GM12878 (cell line): ENCODE results near the gene RAD51B. TPM values are rescaled to one million over a fixed set of nuclear protein-coding genes. Genes with fewer than 3 reads are reported as not detected.

ENCODE experiments used
- ATAC-seq: fragments of 200-7000 bp; cut with Tn5 transposase; 3 replicates; pipeline ENCODE4 v1.9.1; 2020; ENCODE audit warnings: mild to moderate bottlenecking, moderate library complexity
- BruUV-seq: library from RNA; stranded (reverse); fragments of 400-500 nt; replicated peaks from 2 replicates; lab custom pipeline; 2021; lab: Mats Ljungman, UMichigan
- CTCF ChIA-PET: fragments of 300-600 bp; sonication (Branson Sonifier 250); formaldehyde crosslinking; extraction: SDS; loops from one replicate; lab custom pipeline; 2021; ENCODE audit warnings: inconsistent platforms; lab: Yijun Ruan, JAX
- POLR2A ChIA-PET: fragments of 350-600 bp; formaldehyde crosslinking; extraction: SDS; loops from one replicate; lab custom pipeline; 2021; ENCODE audit warnings: inconsistent platforms; lab: Charles Lee
- RAD21 ChIA-PET: fragments of 300-600 bp; sonication (Branson Sonifier 250); formaldehyde crosslinking; loops from one replicate; lab custom pipeline; 2023; ENCODE audit warnings: antibody characterized with exemption; ENCODE audit not compliant: unreplicated experiment; lab: Charles Lee
- SMC1A ChIA-PET: fragments of 300-600 bp; sonication (Branson Sonifier 250); formaldehyde crosslinking; loops from one replicate; lab custom pipeline; 2023; ENCODE audit not compliant: unreplicated experiment, uncharacterized antibody; lab: Charles Lee
- DNase-seq: peaks from one replicate; pipeline ENCODE4 v3.0.0-alpha.2; 2011; ENCODE audit warnings: low read depth, low spot score
- FAIRE-seq: peaks from 3 replicates; lab custom pipeline; 2011; peaks lifted over from hg19 to GRCh38; lab: Jason Lieb, UNC
- H2AFZ ChIP-seq: 2 replicates; pipeline ENCODE4 v1.6.0; 2011; ENCODE audit warnings: low read depth, low read length, control low read depth; ENCODE audit not compliant: control insufficient read depth
- H3K27ac ChIP-seq: 2 replicates; pipeline ENCODE4 v1.5.1; 2011; ENCODE audit warnings: control low read depth; ENCODE audit not compliant: control insufficient read depth, insufficient read depth
- H3K27me3 ChIP-seq, 2 experiments: replicated peaks in 1 of 2; 2 replicates each; pipeline versions ENCODE4 v1.6.0 to v1.6.1; 2011; ENCODE audit warnings: low read length in 1 of 2; ENCODE audit not compliant: control insufficient read depth in 2 of 2, insufficient read depth in 2 of 2
- H3K36me3 ChIP-seq, 2 experiments: 2 replicates each; pipeline ENCODE4 v1.5.1; 2011; ENCODE audit warnings: low read length in 1 of 2; ENCODE audit not compliant: control insufficient read depth in 2 of 2, insufficient read depth in 2 of 2
- H3K4me1 ChIP-seq: 2 replicates; pipeline ENCODE4 v1.6.1; 2011; ENCODE audit warnings: mild to moderate bottlenecking, low read length, moderate library complexity, mixed read lengths; ENCODE audit not compliant: control insufficient read depth, insufficient read depth
- H3K4me2 ChIP-seq: 2 replicates; pipeline ENCODE4 v1.6.0; 2011; ENCODE audit warnings: control low read depth; ENCODE audit not compliant: control insufficient read depth, insufficient read depth
- H3K4me3 ChIP-seq: fragments of 200-600 bp; sonication (generic); 2 replicates; pipeline ENCODE4 v1.5.1; 2016
- H3K79me2 ChIP-seq: 2 replicates; pipeline ENCODE4 v1.6.0; 2011; ENCODE audit warnings: low read length; ENCODE audit not compliant: control insufficient read depth, insufficient read depth
- H3K9ac ChIP-seq: 2 replicates; pipeline ENCODE4 v1.8.0; 2011; ENCODE audit warnings: low read length, control low read depth, mixed read lengths; ENCODE audit not compliant: control insufficient read depth, insufficient read depth
- H3K9me3 ChIP-seq: replicated peaks from 3 replicates; pipeline ENCODE4 v1.5.1; 2011; ENCODE audit warnings: mild to moderate bottlenecking, low read length; ENCODE audit not compliant: control insufficient read depth, insufficient read depth
- H4K20me1 ChIP-seq: 2 replicates; pipeline ENCODE4 v1.6.0; 2011; ENCODE audit not compliant: control insufficient read depth, insufficient read depth
- ESRRA ChIP-seq: IDR thresholded peaks from 2 replicates; pipeline ENCODE4 v1.6.1; 2012; ENCODE audit warnings: mild to moderate bottlenecking, low read length, improper control_type of control experiment
- NFIC ChIP-seq: IDR thresholded peaks from 2 replicates; pipeline ENCODE4 v1.6.1; 2012; ENCODE audit warnings: low read depth, mild to moderate bottlenecking, inconsistent platforms, low read length, moderate library complexity
- PBX3 ChIP-seq: IDR thresholded peaks from 2 replicates; pipeline ENCODE4 v1.6.1; 2011; ENCODE audit warnings: mild to moderate bottlenecking, low read depth, low read length, moderate library complexity; ENCODE audit not compliant: insufficient replicate concordance
- RAD21 ChIP-seq: IDR thresholded peaks from 2 replicates; pipeline ENCODE4 v1.6.1; 2011; ENCODE audit warnings: mild to moderate bottlenecking, low read depth, low read length, moderate library complexity; ENCODE audit not compliant: insufficient read depth
- SP1 ChIP-seq: IDR thresholded peaks from one replicate; pipeline ENCODE4 v1.6.1; 2011; ENCODE audit warnings: low read depth, low read length
- ZSCAN29 ChIP-seq: fragments of 450-650 bp; IDR thresholded peaks from 2 replicates; pipeline ENCODE4 v1.6.1; 2017; ENCODE audit warnings: mild to moderate bottlenecking, moderate library complexity
- WGBS: methylation state at CpG from one replicate; pipeline ENCODE4 v1.1.6; 2016; ENCODE audit warnings: low lambda C conversion rate; ENCODE audit not compliant: insufficient replicate concordance, insufficient coverage; ENCODE audit errors: missing lambda C conversion rate; 5-methylcytosine and 5-hydroxymethylcytosine counted together
- in situ Hi-C: fragments of 300-500 bp; cut with MboI; formaldehyde crosslinking; loops from 9 replicates; pipeline ENCODE4 v1.14.3; 2018; ENCODE audit warnings: mixed read lengths
- intact Hi-C: fragments of 100-400 bp; cut with micrococcal nuclease; formaldehyde crosslinking; loops from one replicate; pipeline ENCODE4 v1.14.2; 2022; ENCODE audit not compliant: unreplicated experiment
- polyA plus RNA-seq, 11 experiments: library from polyadenylated mRNA; depleted of rRNA in 4 of 11; unstranded in 6 of 11; stranded (reverse) in 5 of 11; fragments of >200 nt; fragmentation: Nextera tagmentation in 4 of 11; fragmentation: Illumina TruSeq in 1 of 11; extraction: Ambion mirVana in 4 of 11; extraction: Trizol in 1 of 11; gene quantifications; 1 replicate in 1 of 11; 2 replicates in 10 of 11; pipeline versions ENCODE4 v1.2.1 to v1.2.3, GENCODE V29; 2011 to 2016; ENCODE audit warnings: inconsistent platforms in 2 of 11, missing spikeins in 2 of 11, low read depth in 1 of 11
- total RNA-seq, 4 experiments: library from RNA; depleted of rRNA in 3 of 4; stranded (reverse); fragments of >200 nt in 3 of 4; fragmentation: Illumina TruSeq in 1 of 4; extraction: Trizol in 1 of 4; gene quantifications; 2 replicates each; pipeline versions ENCODE4 v1.2.1 to v1.2.3, GENCODE V29; 2013 to 2021
- TF ChIP-seq, protein P1 (sequence below): fragments of 150-350 bp; IDR thresholded peaks from 2 replicates; pipeline ENCODE4 v1.6.1; 2016; ENCODE audit warnings: low read depth, low read length

Gene RAD51B
- total and polyA plus RNA-seq, 10 of the 15 experiments (the other 5 are each of a cell fraction or from before 2014, with no cell fraction given): 9.8 to 26.8 (median 21.3) TPM

DNA sequence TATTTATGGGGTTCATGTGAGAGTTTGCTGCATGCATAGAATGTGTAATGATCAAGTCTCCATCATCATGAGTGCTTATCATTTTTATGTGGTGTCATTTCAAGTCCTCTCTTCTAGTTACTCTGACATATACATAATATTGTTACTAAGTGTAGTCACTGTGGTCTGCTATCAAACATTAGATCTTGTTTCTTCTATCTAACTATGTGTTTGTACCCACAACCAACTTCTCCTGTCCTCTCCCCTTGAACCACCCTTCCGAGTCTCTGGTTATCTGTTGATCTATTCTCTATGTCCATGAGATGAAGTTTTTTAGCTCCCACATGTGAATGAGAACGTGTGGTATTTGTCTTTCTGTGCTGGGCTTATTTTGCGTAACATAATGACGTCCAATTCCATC, 107.7 kb downstream of the RAD51B start:
- no peaks in the 10 kb centered on the region for H3K36me3 ChIP-seq
- CTCF ChIA-PET: interaction anchor here (1.3 to 1.6 kb wide), 2 partner anchors 17 to 89 kb away, joined by 3 read pairs; no protein-coding TSS in a partner anchor
- ATAC-seq (no peak), DNase-seq (no peak), FAIRE-seq (no peak)
- no TSS peak for BruUV-seq
- H4K20me1 ChIP-seq: no peaks in the 10 kb centered on the region
- no peaks in the 10 kb centered on the region for H3K79me2 ChIP-seq
- H3K9ac ChIP-seq: no peak overlapping the region
- RAD21 ChIA-PET: no interaction called here
- no peak overlapping the region for H2AFZ ChIP-seq
- H3K9me3 ChIP-seq: peaks cover 2% of the 10 kb centered on the region; the same call in 2 of the 3 replicates
- no peak overlapping the region for H3K27ac ChIP-seq
- POLR2A ChIA-PET: no interaction called here
- in situ Hi-C loops (no loop called here), intact Hi-C loops (no loop called here)
- TF ChIP-seq PBX3 (no peak), ZSCAN29 (no peak), NFIC (no peak), SP1 (no peak), RAD21 (no peak)
- 89% methylated on average over 4 of the region's 4 CpGs for WGBS
- H3K4me1 ChIP-seq: no peaks in the 10 kb centered on the region
- H3K4me2 ChIP-seq: no peak overlapping the region
- SMC1A ChIA-PET: interaction anchor here (1.3 kb wide), 1 partner anchor 595 kb away, joined by 3 read pairs; no protein-coding TSS in a partner anchor
- H3K4me3 ChIP-seq: no peak overlapping the region
- no peaks in the 10 kb centered on the region for H3K27me3 ChIP-seq

DNA sequence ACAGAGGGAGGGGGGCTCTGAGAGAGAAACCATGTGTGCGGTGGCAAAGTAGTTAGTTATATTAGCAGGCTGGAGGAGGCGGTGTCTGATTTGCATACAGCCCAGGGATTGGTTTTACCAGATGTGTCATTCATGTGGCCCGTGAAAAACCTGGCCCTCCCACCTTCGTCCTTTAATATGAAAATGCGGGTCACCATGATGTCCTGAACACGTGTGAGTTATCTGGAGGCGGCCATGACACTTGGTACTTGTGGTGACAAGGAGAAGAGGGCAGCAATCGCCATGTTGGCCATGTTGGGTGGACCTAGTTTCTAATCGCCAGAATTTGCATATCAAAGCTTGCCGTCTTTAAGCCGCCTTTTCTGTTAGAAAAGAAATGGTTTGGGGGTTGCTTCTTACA, 108.8 kb downstream of the RAD51B start:
- ChIA-PET SMC1A (interaction anchor here (0.6 kb wide), 1 partner anchor 934 kb away, joined by 3 read pairs; no protein-coding TSS in a partner anchor), CTCF (interaction anchor here (1.3 to 1.5 kb wide), 2 partner anchors 9 to 16 kb away, joined by 3 read pairs; no protein-coding TSS in a partner anchor), RAD21 (no interaction called here)
- no peak for DNase-seq
- intact Hi-C loops: no loop called here
- no TSS peak for BruUV-seq
- H4K20me1 ChIP-seq: no peaks in the 10 kb centered on the region
- H3K27ac ChIP-seq: no peak overlapping the region
- FAIRE-seq: no peak
- H3K79me2 ChIP-seq: no peaks in the 10 kb centered on the region
- H3K36me3 ChIP-seq: no peaks in the 10 kb centered on the region
- no peak overlapping the region for H3K9ac ChIP-seq
- H2AFZ ChIP-seq: no peak overlapping the region
- H3K4me1 ChIP-seq: no peaks in the 10 kb centered on the region
- 92% methylated on average over 11 of the region's 11 CpGs for WGBS
- no peak overlapping the region for H3K4me2 ChIP-seq
- TF ChIP-seq, protein P1, sequence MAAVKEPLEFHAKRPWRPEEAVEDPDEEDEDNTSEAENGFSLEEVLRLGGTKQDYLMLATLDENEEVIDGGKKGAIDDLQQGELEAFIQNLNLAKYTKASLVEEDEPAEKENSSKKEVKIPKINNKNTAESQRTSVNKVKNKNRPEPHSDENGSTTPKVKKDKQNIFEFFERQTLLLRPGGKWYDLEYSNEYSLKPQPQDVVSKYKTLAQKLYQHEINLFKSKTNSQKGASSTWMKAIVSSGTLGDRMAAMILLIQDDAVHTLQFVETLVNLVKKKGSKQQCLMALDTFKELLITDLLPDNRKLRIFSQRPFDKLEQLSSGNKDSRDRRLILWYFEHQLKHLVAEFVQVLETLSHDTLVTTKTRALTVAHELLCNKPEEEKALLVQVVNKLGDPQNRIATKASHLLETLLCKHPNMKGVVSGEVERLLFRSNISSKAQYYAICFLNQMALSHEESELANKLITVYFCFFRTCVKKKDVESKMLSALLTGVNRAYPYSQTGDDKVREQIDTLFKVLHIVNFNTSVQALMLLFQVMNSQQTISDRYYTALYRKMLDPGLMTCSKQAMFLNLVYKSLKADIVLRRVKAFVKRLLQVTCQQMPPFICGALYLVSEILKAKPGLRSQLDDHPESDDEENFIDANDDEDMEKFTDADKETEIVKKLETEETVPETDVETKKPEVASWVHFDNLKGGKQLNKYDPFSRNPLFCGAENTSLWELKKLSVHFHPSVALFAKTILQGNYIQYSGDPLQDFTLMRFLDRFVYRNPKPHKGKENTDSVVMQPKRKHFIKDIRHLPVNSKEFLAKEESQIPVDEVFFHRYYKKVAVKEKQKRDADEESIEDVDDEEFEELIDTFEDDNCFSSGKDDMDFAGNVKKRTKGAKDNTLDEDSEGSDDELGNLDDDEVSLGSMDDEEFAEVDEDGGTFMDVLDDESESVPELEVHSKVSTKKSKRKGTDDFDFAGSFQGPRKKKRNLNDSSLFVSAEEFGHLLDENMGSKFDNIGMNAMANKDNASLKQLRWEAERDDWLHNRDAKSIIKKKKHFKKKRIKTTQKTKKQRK: no peak
- no peak for TF ChIP-seq ESRRA
- TF ChIP-seq, all 136 proteins: peak for 0
- in situ Hi-C loops: no loop called here
- H3K27me3 ChIP-seq: no peaks in the 10 kb centered on the region
- no peak for ATAC-seq
- POLR2A ChIA-PET: no interaction called here
- H3K9me3 ChIP-seq: peaks cover 2% of the 10 kb centered on the region; the same call in 2 of the 3 replicates
- H3K4me3 ChIP-seq: no peak overlapping the region
